Kidney tubule cell (primary cell): ENCODE measurements around the gene CMIP.

ENCODE experiments used
- DNase-seq: peaks from one replicate; pipeline ENCODE4 v3.0.0-alpha.2; 2018; ENCODE audit warnings: low spot score

The CMIP gene

GRCh38 chr16:81607805-81608522 lies 163.4 kb downstream of the CMIP start:
- DNase-seq, result no peak

- DNase-seq, result peak; percentile 58
These were observed 164.1 kb downstream of the CMIP start for GRCh38 chr16:81608523-81609209.

GRCh38 chr16:81609323-81609892 lies 164.8 kb downstream of the CMIP start:
- DNase-seq, result no peak

- DNase-seq, result peak; percentile 75
These were observed 165.7 kb downstream of the CMIP start for GRCh38 chr16:81610144-81610842.

GRCh38 chr16:81610936-81611335 lies 166.3 kb downstream of the CMIP start:
- no peak for DNase-seq

- no peak for DNase-seq
These were observed 167.1 kb downstream of the CMIP start for GRCh38 chr16:81611721-81612120.

- no peak for DNase-seq
These were observed 167.9 kb downstream of the CMIP start for GRCh38 chr16:81612351-81613163.

- DNase-seq, result no peak
These were observed 169.6 kb downstream of the CMIP start for GRCh38 chr16:81614171-81614570.

GRCh38 chr16:81614654-81615359 lies 170.2 kb downstream of the CMIP start:
- DNase-seq, result no peak

GRCh38 chr16:81615411-81615810 lies 170.8 kb downstream of the CMIP start:
- no peak for DNase-seq

- DNase-seq, result no peak
These were observed 171.2 kb downstream of the CMIP start for GRCh38 chr16:81615833-81616232.

- DNase-seq, result peak; percentile 47
These were observed 171.9 kb downstream of the CMIP start for GRCh38 chr16:81616321-81617020.

GRCh38 chr16:81617021-81617346 lies 172.4 kb downstream of the CMIP start:
- DNase-seq, result no peak

- no peak for DNase-seq
These were observed 173.6 kb downstream of the CMIP start for GRCh38 chr16:81618187-81618586.

GRCh38 chr16:81618661-81619060 lies 174.1 kb downstream of the CMIP start:
- DNase-seq, result no peak

- DNase-seq, result no peak
These were observed 175.4 kb downstream of the CMIP start for GRCh38 chr16:81620029-81620428.

- no peak for DNase-seq
These were observed 176.2 kb downstream of the CMIP start for GRCh38 chr16:81620796-81621195.

GRCh38 chr16:81621496-81621895 lies 176.9 kb downstream of the CMIP start:
- no peak for DNase-seq

GRCh38 chr16:81623365-81624102 lies 178.9 kb downstream of the CMIP start:
- peak; percentile 54 for DNase-seq

- DNase-seq, result no peak
These were observed 179.8 kb downstream of the CMIP start for GRCh38 chr16:81624403-81624759.
